ENCODE measurements around the gene ZNF518B.
A peak's percentile ranks its signal among the peaks of the same experiment; 100 is the strongest.
"Not testable (repeated sequence)": the region's sequence is repeated elsewhere in the genome, so short reads cannot be mapped to it uniquely, and the experiment has no call there.

ZNF518B gene

DNA sequence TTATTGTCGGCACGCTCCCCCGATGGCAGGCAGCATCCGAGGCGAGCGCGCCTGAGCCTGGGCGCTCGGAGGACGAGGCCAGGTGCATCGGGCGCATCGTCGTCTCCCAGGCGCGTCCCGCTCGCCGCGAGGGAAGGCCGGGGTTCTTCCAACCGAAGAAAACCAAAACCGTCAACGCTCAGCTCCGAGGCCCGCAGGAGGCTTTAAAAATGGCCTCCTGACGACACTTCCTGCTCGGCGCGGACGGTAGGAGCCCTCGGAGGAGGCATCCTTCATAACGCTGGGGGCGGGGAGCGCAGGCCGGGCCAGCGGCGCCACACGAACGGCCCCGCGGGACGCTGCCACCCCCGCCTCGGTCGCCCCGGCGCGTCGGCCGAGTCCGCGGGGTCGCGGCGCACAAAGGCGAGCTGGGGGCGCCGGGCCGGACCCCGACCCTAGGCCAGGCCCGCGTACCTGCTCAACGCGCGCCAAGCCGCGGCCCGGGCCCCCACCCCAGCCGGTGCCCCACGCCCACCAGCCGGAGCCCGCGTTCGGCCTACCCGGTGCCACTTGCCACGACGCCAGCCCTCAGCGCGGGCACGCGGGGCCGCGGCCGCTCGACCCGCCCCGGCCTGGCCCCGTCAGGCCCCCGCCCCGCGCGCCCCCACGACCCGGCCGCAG lies 501 bp downstream of the ZNF518B start:
- DNase-seq, result peak; percentile 65 to 74

DNA sequence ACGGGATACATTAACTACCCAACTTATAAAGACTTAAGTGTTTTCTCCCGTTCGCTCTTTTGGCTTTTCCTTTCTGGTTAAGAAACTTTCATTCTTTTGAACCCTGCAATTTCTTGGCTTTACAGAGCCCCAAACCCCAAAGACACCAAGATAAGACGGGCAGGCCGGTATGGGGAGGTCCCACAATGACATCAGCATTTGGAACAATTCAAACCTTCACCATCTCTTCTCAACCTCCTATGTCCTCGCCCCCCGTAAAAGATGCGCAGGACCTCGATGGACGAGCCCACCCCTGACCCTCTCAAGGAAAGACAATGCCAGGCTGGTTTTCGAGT lies 999 bp downstream of the ZNF518B start:
- no peak for DNase-seq

DNA sequence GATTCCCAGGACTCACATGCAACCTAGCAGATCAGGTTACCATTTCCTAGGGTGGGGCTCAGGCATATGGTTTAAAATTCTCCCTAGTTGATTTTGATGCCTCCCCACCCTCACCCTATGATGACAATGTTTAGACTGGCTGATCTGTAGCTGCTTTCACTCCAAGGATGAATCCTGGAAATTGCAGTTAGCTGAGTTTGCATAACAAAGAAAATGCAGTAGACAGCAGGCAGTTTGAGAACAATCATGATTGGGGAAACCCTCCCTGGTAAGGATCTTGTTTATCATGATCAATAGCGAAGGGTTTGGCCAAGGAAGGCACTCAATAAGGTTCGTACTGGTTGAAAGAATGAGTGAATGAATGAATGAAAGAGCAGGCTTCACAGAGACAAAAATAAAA lies 2.1 kb downstream of the ZNF518B start:
- no peak for DNase-seq

DNA sequence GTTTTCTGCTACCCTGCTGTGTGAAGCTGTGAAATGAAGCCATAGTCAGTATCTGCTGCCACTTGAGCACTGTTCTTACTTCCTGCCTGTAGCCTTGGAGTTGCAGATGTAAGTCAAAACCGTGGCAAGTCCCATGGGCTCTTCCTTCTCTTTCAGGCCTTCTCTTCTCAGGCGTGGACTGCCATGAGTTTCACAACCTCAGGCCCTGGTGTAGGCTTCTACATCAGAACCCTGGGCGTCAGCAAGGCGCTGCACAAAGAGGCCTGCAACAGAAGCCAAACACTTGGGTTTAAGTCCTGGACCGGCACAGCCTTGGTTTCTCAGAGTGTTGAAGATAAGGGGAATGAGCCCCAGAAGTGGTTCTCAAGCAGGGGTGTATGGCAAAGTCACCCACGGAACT lies 2.5 kb downstream of the ZNF518B start:
- no peak for DNase-seq

DNA sequence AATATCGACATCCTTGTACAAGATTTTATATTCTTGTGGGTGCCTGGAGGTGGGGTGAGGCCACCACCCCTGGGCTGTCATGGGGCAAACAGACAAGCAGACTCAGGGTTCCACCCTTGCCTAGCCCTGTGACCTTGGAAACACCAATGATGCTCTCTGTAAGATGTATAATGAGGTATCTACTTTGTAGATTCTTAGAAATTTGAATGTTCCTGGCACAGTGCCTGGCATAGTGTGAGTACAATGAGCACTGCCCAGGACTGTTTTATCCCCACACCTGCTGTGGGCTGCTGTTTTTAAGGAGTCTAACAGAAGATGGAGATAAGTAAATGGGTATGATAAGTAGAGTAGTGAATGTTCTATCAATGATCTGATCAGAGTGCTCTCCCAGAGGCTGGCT lies 3.1 kb downstream of the ZNF518B start:
- no peak for DNase-seq

DNA sequence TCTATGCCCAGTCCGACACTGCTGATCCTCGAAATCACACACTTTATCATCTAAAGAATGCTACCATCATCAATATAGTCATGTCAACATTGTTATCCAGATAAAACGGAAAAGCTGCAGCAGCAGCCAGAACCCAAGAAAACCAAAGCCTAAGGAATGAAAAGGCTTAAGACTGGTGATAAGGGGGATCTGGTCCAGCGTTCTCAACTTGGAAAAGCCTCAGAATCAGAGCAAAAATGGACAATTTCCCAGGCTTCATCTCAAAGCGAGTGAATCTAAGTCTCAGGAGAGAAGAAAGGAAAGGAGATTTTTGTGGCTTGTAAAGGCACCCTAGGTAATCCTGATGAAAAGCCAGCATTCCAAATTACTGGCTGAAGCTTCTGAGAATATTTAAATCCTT lies 8.2 kb downstream of the ZNF518B start:
- DNase-seq, result no peak

DNA sequence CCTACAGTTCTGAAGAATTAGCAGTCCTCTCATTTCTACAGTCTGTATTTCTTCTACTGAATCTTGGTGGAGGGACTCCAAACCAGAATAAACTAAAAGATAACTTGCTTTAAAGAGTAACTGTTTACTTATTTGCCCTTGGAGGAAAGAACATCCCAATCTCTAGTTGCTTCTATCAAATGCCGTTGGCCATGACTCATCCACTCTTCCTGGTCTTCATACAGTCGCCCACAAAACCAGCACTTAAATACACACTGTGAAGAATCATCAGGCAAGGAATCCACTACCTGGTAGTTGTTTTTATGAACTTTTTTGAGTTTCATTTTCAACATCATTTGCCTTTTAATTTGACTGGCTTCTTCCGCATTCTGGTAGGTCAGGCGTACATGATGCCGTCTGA lies 14.2 kb downstream of the ZNF518B start:
- no peak for DNase-seq

DNA sequence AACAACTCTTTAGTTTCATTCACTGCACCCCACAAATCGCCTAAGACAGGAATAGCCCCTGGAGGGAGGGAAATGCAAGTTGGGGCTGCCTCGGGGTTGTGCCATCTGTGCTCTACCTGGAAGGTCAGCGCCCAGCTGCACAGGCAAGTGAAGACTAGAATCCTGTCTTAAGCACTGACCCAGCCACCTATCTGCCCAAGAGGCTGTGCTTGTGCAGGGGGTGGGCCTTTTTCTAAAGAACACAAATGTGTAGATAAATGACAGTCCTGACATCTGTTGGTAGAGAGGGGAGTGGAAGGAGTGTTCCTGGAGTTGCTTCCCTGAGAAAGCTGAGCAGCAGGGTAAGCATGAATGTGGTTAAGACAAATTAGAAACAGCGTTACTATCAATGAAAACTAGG lies 15.7 kb downstream of the ZNF518B start:
- DNase-seq, result no peak

DNA sequence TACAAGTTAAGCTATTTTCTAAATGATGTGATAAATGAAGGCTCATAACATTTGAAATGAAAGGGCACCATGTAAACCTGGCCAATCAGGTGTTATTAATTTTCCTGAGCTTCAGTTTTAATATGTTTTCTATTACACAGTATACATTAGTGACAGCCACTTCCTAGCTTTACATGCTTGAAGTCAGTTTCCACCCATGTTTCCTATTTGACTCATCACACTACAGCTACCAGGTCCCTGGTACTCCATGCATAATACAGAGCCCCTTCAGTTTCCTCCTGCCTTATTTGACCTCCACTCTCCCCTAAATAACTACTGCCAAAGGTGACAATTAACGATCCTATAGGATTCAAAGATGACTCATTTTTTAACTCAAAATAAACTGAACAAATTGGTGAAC lies 18.3 kb downstream of the ZNF518B start:
- DNase-seq, result no peak

DNA sequence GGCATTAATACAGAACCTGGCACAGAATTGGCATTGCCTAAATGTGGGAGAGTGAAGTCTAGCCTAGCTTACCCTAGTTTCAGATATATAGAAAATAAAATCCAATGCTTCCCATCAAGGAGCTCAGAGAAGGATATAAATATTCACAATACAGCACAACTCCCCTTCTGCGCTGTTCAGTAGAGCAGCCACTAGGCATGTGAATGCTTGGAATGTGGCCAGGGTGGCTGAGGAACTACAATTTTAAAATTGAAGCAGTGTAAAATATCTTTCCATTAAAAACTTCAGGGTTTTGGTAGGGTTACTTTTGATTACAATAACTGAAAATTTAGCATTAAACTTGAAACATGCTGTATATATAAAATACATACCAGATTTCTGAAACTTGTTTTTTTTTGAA lies 19.5 kb downstream of the ZNF518B start:
- no peak for DNase-seq

DNA sequence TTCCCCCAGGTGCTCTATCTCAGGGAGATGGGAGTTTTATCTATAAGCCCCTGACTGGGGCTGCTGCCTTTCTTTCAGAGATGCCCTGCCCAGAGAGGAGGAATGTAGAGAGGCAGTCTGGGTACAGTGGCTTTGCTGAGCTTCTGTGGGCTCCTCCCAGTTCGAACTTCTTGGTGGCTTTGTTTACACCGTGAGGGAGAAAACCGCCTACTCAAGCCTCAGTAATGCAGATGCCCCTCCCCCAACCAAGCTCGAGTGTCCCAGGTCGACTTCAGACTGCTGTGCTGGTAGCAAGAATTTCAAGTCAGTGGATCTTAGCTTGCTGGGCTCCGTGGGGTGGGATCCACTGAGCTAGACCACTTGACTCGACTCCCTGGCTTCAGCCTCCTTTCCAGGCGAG lies 29.5 kb downstream of the ZNF518B start:
- DNase-seq, result not testable (repeated sequence)

DNA sequence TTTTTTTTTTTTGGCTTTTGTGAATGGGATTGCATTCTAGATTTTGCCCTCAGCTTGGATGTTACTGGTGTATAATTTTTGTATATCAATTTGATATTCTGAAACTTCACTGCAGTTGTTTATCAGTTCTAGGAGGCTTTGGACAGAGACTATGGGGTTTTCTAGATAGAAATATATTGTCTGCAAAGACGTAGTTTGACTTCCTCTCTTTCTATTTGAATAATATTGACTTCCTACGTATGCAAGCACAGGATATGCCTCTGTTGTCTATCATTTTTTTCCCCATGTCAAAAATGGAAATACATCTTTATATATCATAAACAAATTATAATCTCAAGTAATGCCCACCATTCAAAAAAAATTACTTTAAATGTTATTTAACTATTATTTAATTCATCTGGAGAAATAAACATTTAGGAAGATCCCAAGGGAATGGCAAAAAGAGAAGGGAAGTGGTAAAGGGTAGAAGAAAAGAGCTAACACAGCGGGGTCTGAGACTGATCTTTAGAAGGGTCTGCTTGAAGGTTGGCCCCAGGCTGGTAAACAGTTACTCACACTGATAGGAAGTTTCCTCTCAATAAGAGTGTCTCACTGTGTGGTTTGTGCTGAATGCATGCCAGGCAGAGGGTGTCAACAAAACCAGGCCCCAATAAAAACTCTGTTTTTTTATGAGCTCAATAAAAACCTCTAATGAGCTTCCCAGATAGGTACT lies 35.7 kb downstream of the ZNF518B start:
- no peak for DNase-seq

DNA sequence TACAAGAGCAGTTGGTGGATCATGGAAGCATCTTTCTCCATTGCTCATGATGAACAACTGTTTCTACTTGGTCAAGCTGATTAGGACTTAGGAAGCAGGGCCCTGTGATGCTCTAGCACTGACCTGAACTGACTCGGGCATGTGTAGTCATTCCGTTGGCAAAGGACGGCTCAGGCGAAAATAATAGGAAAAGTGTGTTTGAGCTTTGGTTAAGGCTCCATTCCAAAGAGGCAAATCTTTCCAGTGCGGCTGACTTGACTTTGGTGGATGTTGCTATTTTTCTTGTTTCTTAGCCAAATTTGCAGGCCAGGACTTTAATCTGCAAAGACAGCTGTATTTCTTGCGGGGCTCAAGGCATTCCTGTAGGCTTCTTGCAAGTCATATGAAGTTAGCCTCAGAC lies 39.5 kb downstream of the ZNF518B start:
- DNase-seq, result no peak

DNA sequence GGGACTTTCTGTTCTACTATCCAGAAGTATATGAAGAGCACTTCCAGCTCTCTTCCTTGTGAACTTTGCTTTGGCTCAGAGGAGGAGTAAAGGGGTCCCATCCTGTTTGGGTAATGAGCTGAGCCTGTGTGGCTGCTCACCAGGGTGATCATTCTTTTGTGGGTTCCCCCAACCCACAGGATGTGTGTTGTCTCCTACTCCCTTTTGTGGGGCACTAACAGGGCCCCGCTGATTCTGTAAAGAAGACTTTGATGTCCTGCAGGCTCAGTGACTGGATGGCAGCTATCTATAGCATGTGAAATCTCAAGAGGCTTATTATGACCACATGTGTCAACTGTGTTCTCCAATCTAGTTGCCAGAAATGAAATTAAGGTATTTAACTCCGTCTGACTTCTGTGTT lies 40.8 kb downstream of the ZNF518B start:
- peak in 1 of 2 experiments; percentile 20 for DNase-seq

DNA sequence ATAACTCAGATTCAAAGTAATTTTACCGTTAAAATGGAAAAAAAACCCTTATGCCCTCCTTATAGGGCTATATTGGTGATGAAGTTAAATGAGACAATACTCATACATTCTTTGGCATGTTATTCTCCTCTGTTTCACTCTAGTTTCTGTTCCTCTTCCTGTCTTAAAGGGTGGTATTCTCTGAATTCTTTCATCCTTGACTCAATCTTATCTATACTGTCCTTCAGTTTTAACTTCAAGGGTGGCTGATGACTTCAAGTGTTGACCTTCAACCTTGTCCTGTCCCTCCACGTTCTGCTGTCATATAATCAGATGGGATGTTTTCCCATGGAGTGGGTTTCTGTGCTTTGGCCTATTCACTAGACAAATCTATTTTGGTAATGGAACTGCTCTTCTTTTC lies 44.0 kb downstream of the ZNF518B start:
- no peak for DNase-seq

DNA sequence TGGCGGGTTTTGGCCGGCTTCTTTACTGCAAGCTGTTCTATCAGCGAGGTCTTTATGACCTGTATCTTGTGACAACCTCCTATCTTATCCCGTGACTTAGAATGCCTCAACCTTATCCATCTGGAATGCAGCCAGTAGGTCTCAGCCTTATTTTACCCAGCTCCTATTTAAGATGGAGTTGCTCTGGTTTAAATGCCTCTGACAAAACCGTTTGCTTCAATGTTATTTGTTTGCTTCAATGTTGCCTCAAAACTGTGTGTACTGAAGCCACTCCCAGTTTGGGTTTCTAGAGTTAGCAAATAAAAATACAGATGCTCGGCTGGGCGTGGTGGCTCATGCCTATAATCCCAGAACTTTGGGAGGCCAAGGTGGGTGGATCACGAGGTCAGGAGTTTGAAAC lies 51.6 kb downstream of the ZNF518B start:
- no peak for DNase-seq

DNA sequence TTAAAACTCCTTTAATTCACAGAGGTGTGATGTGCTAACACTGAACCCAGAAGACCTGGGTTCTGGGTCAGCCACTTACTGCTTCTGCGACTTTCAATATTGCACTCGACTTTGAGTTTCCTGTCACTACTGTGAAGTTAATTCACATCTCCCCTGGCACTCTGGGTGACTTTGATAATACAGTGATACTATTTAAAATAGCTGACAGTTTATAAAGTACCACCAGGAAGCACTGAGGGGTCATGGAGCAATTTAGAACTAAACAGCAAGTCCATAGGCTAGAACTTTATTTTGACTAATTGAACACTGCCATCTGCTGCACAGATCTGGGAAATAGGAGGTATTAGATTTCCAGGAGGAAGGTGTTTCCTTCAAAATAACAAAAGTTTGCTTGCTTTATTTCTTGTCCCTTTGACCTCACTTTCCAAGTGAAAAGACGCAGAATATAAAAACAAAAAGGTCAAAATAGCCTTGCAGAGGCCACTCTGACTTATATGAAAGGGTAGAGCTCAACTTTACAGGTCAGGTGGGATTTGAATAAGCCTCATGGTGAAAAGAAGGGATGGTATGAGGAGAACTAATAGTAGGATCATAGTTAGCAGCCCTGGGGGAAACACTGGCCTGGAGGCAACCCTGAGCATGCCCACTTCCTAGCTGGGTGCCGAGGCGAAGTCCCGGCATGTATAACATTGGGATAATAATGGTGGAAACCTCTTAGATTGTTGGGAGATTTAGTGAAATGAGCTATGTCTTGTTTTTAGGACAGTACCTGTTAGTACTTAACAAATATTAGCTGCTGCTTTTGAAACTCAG lies 53.4 kb downstream of the ZNF518B start:
- no peak for DNase-seq

DNA sequence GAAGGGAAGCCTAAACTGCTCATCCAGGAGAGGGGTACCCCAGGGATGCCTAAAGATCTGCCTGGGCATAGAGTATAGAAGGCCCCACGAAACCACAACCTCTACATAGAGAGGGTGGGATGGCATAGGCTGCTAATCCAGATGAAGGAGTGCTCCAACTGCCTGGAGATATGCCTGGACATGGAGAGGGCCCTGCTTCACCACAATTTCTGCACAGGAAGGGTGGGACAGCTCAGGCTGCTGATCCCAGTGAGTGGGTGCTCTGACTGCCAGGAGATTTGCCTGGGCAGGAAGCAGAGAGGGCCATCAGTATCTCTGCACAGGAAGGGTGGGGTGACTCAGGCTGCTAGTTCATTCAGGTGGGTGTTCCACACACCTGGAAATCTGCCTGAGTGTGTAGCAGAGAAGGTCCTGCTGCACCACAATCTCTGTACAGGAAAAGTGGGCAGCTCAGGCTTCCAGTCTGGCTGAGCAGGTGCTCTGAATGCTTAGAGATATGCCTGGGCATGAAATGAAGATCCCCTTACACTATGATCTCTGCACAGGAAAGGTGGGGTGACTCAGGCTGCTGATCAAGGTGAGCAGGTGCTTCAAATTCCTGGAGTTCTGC lies 61.1 kb downstream of the ZNF518B start:
- DNase-seq, result no peak

Measured in activated T-cell treated with anti-CD3 and anti-CD28 coated beads, Interleukin-2, amount 50 U/mL, for 48 hours (primary cell).